Endodermal cell (in vitro differentiated cells): Measurements from ENCODE around the gene WIPF1. TPM values are rescaled to one million over a fixed set of nuclear protein-coding genes. Genes with fewer than 3 reads are reported as not detected.

Experiments
- DNase-seq: peaks from one replicate; pipeline ENCODE4 v3.0.0-alpha.2; 2017
- H3K27ac ChIP-seq: 2 replicates; pipeline ENCODE4 v1.5.1; 2013; ENCODE audit warnings: mild to moderate bottlenecking, low read depth, low read length, moderate library complexity
- H3K27me3 ChIP-seq: 2 replicates; pipeline ENCODE4 v1.6.1; 2013; ENCODE audit warnings: mild to moderate bottlenecking, low read length, moderate library complexity; ENCODE audit not compliant: insufficient read depth, control insufficient read depth, poor library complexity, severe bottlenecking
- H3K36me3 ChIP-seq: 2 replicates; pipeline ENCODE4 v1.7.0; 2013; ENCODE audit warnings: mild to moderate bottlenecking, low read length, moderate library complexity; ENCODE audit not compliant: control insufficient read depth, insufficient read depth
- H3K4me1 ChIP-seq: one replicate; pipeline ENCODE4 v1.7.0; 2013; ENCODE audit warnings: low read length; ENCODE audit not compliant: control insufficient read depth, insufficient read depth
- H3K4me3 ChIP-seq: 2 replicates; pipeline ENCODE4 v1.5.1; 2013; ENCODE audit warnings: mild to moderate bottlenecking, low read length, moderate library complexity
- H3K9ac ChIP-seq: 2 replicates; pipeline ENCODE4 v1.6.1; 2013; ENCODE audit warnings: mild to moderate bottlenecking, low read length, moderate library complexity; ENCODE audit not compliant: poor library complexity, severe bottlenecking; ENCODE audit errors: extremely low read depth
- H3K9me3 ChIP-seq: 2 replicates; pipeline ENCODE4 v1.6.1; 2013; ENCODE audit warnings: mild to moderate bottlenecking, low read length, moderate library complexity; ENCODE audit not compliant: control insufficient read depth
- H3K27ac Mint-ChIP-seq: 2 replicates; pipeline ENCODE4 v1.8.0; 2020; ENCODE audit warnings: mixed read lengths
- H3K27me3 Mint-ChIP-seq: 2 replicates; pipeline ENCODE4 v1.8.0; 2021; ENCODE audit warnings: mild to moderate bottlenecking, mixed read lengths; ENCODE audit not compliant: insufficient read depth
- H3K36me3 Mint-ChIP-seq: 2 replicates; pipeline ENCODE4 v1.8.0; 2020; ENCODE audit warnings: low read depth, mixed read lengths
- H3K4me1 Mint-ChIP-seq: 2 replicates; pipeline ENCODE4 v1.8.0; 2020; ENCODE audit warnings: mixed read lengths
- H3K4me3 Mint-ChIP-seq: 2 replicates; pipeline ENCODE4 v1.8.0; 2020; ENCODE audit warnings: mild to moderate bottlenecking, moderate library complexity, mixed read lengths
- H3K9me3 Mint-ChIP-seq: 2 replicates; pipeline ENCODE4 v1.8.0; 2020; ENCODE audit warnings: mild to moderate bottlenecking, mixed read lengths
- WGBS, 2 experiments: methylation state at CpG; one replicate each; pipeline versions ENCODE4 v1.1.5 to v1.1.7; 2013; ENCODE audit warnings: missing lambda C conversion rate in 2 of 2, mixed read lengths in 1 of 2; ENCODE audit not compliant: insufficient coverage in 1 of 2, insufficient read length in 1 of 2; 5-methylcytosine and 5-hydroxymethylcytosine counted together
- total RNA-seq, 2 donors: library from RNA; stranded (reverse); fragmentation: NEBNext Ultra II Directional in 1 of 2; extraction: Animal tissue kit (Norgen Biotek cat#: 25700) in 1 of 2; gene quantifications; 2 replicates in 1 of 2; 3 replicates in 1 of 2; pipeline ENCODE4 v1.2.1, GENCODE V29; 2021
- TF ChIP-seq, protein P1 (sequence below): fragments of 200-600 bp; sonication (generic); conservative IDR thresholded peaks from 2 replicates; pipeline ENCODE4 v1.5.0; 2021; ENCODE audit warnings: antibody characterized with exemption, mild to moderate bottlenecking

Gene WIPF1
- total RNA-seq, 2 donors from 2014 or later: 21.5 to 28.5 TPM

DNA sequence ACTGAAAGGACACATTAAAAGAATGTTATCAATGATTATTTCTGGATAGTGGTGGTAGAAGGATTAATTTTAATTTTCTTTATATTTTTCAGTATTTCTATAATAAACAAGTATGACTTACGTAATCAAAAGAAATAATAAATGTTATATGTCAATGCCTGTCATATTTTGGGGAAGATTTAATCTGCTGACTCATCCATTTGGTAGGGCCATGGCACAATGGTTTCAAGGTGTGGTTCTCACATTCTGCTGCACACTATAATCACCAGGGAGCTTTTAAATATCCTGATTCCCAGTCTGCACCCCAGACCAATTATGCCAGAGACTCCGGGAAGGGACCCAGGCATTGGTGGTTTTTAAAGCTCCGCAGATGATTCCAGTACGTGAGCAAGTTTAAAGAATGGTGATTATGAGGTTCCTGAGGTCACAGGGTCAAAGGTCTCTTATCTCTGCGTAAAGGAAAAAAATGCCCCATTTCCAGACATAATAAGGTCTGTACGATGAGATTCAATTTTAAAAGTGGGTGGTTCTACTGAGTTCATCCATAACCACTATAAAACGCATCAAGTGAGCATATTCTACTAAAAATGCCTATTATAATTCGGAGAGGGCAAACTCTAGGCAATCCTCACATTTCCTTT is 27.2 kb downstream of the WIPF1 start:
- Mint-ChIP-seq H3K9me3 (peaks cover under 1% of the 10 kb centered on the region), H3K27me3 (no peaks in the 10 kb centered on the region), H3K4me1 (no peaks in the 10 kb centered on the region), H3K4me3 (no peak overlapping the region), H3K27ac (peak overlapping the region; percentile 39), H3K36me3 (peaks cover 27% of the 10 kb centered on the region)
- WGBS, 2 experiments: 93 to 98% methylated on average over 7 of the region's 8 CpGs
- no peak overlapping the region for H3K4me3 ChIP-seq
- no peak overlapping the region for H3K27ac ChIP-seq
- H3K9ac ChIP-seq: no peak overlapping the region
- no peaks in the 10 kb centered on the region for H3K36me3 ChIP-seq
- TF ChIP-seq, protein P1, sequence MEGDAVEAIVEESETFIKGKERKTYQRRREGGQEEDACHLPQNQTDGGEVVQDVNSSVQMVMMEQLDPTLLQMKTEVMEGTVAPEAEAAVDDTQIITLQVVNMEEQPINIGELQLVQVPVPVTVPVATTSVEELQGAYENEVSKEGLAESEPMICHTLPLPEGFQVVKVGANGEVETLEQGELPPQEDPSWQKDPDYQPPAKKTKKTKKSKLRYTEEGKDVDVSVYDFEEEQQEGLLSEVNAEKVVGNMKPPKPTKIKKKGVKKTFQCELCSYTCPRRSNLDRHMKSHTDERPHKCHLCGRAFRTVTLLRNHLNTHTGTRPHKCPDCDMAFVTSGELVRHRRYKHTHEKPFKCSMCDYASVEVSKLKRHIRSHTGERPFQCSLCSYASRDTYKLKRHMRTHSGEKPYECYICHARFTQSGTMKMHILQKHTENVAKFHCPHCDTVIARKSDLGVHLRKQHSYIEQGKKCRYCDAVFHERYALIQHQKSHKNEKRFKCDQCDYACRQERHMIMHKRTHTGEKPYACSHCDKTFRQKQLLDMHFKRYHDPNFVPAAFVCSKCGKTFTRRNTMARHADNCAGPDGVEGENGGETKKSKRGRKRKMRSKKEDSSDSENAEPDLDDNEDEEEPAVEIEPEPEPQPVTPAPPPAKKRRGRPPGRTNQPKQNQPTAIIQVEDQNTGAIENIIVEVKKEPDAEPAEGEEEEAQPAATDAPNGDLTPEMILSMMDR: no peak
- DNase-seq: no peak
- H3K9me3 ChIP-seq: no peaks in the 10 kb centered on the region
- no peaks in the 10 kb centered on the region for H3K27me3 ChIP-seq
- peaks cover 4% of the 10 kb centered on the region for H3K4me1 ChIP-seq

DNA sequence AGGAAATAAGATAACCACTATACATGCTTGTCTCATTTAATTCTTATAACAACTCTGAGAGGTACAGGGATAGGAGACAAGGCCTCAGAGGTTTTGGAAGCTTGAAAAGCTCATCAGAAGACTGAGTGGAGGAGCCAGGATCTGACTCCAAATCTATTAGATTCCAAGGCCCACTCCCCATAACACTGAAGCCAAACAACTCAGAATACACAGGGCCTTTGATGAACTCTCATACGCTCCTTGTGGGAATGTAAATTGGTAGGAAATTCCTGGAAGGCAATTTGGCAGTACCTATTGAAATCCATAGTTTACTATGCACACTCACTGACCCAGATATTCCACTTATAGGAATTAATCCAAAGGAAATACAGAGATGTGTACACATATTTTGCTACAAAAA is 27.9 kb downstream of the WIPF1 start:
- Histone ChIP-seq H3K27me3 (no peaks in the 10 kb centered on the region), H3K27ac (no peak overlapping the region), H3K4me1 (peaks cover 4% of the 10 kb centered on the region), H3K9me3 (no peaks in the 10 kb centered on the region), H3K9ac (no peak overlapping the region), H3K36me3 (no peaks in the 10 kb centered on the region), H3K4me3 (no peak overlapping the region)
- Mint-ChIP-seq H3K9me3 (no peaks in the 10 kb centered on the region), H3K27me3 (no peaks in the 10 kb centered on the region), H3K27ac (no peak overlapping the region), H3K36me3 (peaks cover 23% of the 10 kb centered on the region), H3K4me3 (no peak overlapping the region), H3K4me1 (no peaks in the 10 kb centered on the region)
- TF ChIP-seq, protein P1: no peak
- WGBS, 2 experiments: 100% methylated on average over 1 of the region's 1 CpG; no CpG with 5 or more reads in 1 of the 2 experiments
- no peak for DNase-seq

DNA sequence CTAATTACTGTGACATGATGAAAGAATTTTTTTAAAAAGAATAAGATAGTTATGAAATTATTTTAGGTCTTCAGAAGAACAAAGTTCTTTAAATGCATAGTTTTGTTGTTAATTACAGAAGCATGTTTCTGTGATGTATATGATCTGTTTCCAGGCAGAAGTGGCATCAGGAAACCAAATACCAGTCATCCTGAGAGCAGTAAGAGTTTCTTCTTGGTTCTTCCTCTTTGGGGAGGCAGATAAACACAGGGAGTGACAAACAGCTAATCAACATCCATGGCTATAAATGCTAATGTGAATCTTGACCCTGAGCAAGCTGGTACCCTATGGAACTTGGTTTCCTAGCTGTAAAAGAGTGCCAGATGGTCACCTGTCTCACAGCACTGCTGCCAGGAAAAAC is 29.2 kb downstream of the WIPF1 start:
- no peak overlapping the region for H3K4me3 ChIP-seq
- no peak overlapping the region for H3K27ac ChIP-seq
- Mint-ChIP-seq H3K4me1 (no peaks in the 10 kb centered on the region), H3K36me3 (peaks cover 21% of the 10 kb centered on the region), H3K9me3 (no peaks in the 10 kb centered on the region), H3K4me3 (no peak overlapping the region), H3K27me3 (no peaks in the 10 kb centered on the region), H3K27ac (no peak overlapping the region)
- H3K9ac ChIP-seq: no peak overlapping the region
- H3K27me3 ChIP-seq: no peaks in the 10 kb centered on the region
- H3K9me3 ChIP-seq: no peaks in the 10 kb centered on the region
- TF ChIP-seq, protein P1: no peak
- DNase-seq: no peak
- no peaks in the 10 kb centered on the region for H3K36me3 ChIP-seq
- H3K4me1 ChIP-seq: peaks cover 4% of the 10 kb centered on the region
